Endometrium (tissue), 2 donors: ENCODE measurements around the gene FAN1.
A peak's percentile ranks its signal among the peaks of the same experiment; 100 is the strongest.

ENCODE experiments used
- FAIRE-seq: peaks from 2 replicates; lab custom pipeline; 2012; peaks lifted over from hg19 to GRCh38; lab: Jason Lieb, UNC
- donor health status: control.
- donor health status: control.

The FAN1 gene

DNA sequence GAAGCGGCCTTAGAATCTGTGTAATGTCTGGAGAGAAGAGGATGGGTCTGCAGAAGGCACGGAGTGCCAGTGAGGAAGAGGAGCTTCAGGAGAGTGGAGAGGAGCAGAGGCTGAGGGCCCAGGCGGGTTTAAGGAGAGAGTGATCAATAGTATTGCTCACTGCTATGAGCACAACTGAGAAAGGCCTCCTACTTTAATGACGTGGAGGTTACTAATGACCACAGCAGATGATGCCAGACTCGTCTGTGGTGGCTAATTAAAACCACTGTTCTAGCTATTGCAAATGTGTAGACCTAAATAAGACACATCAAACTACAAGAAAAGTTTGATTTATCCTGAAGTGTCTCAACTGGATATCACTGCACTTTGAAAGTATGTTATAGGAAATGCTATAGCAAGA lies 54.5 kb downstream of the FAN1 start:
- FAIRE-seq, result no peak

DNA sequence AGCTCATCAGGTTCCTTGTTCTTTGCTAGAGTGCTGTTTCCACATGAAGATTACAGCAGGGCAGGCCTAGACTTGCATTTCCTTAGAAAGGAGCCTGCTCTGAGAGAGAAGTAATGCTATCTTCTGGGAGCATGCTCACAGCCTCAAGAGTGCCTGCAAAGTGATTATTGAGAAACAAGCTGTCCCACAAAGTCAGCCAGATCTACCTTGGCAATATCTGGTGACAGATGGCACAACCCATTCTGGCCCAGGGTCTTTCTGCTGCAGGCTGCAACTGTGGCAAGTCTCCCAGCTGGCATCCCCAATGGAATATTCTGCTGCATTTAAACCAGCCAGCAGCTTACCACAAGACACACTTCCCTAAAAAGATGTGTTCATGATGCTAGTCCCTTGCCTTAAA lies 58.4 kb downstream of the FAN1 start:
- FAIRE-seq, result no peak

GRCh38 chr15:30962659-30963058 lies 58.9 kb downstream of the FAN1 start:
- FAIRE-seq, result no peak

DNA sequence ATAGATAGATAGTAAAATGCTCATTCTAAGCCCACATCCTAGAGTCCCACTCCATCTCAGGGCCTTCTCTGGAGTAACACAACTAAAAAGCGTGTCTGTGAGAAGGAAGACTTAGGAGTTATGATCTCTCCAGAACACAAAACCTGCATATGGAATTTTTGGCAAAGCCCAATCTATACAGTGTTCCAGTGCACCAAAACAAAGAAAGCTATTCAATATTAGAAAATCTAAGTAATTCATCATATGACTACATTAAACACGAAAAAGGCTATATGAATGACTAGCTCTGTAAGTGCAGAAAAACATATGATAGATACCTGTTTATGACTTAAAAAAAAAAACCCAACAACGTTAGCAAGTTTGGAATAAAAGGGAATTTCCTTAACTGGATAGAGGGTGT lies 60.0 kb downstream of the FAN1 start:
- no peak for FAIRE-seq

DNA sequence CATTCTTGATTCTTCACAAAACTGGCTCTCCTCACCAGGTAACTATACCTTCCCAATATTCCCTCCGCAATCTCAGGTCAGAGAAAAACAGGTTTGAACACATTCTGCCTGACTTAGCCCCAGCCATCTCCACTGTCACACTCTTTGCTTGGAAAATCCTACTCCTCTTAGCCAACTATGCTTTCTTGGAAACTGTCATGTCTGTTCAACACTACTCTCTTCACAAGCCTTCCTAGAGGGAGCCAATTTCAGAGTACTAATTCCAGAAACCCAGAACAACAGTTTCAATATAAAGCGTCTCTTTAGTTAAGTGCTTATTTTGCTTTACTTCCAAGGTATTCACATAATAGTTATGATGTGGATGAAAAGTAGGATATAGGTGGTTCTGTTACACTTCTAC lies 66.0 kb downstream of the FAN1 start:
- FAIRE-seq, result no peak

- FAIRE-seq, result no peak
Observed at GRCh38 chr15:30973379-30973778, 69.7 kb downstream of the FAN1 start.

- no peak for FAIRE-seq
Observed at GRCh38 chr15:30974112-30974511, 70.4 kb downstream of the FAN1 start.

- no peak for FAIRE-seq
Observed at GRCh38 chr15:30978328-30978727, 74.6 kb downstream of the FAN1 start.

- FAIRE-seq, result no peak
Observed at GRCh38 chr15:30979457-30979856, 75.7 kb downstream of the FAN1 start.

DNA sequence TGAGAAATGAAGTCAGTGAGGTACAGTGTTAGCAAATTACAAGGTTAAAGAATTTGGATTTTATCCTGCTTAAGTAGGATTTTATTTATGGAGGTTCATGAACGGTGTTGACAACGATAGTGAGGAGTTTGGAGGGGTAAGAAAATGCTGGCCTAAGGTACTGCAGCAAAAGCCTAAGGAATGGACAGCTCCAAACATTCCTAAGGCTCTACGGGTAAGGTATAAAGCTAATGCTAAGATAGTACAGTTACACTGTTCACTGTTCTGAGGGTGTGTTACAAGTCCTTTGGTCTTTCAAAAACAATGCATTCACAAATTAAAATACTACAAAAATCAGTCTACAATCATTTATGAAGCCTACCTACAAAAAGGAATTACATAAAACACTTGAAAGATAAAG lies 80.4 kb downstream of the FAN1 start:
- FAIRE-seq, result no peak

GRCh38 chr15:30984542-30984941 lies 80.8 kb downstream of the FAN1 start:
- no peak for FAIRE-seq

GRCh38 chr15:30985081-30985531 lies 81.4 kb downstream of the FAN1 start:
- FAIRE-seq, result no peak

- FAIRE-seq, result no peak
Observed at GRCh38 chr15:30990036-30990435, 86.3 kb downstream of the FAN1 start.

GRCh38 chr15:30990446-30991254 lies 86.9 kb downstream of the FAN1 start:
- peak; percentile 51 for FAIRE-seq

DNA sequence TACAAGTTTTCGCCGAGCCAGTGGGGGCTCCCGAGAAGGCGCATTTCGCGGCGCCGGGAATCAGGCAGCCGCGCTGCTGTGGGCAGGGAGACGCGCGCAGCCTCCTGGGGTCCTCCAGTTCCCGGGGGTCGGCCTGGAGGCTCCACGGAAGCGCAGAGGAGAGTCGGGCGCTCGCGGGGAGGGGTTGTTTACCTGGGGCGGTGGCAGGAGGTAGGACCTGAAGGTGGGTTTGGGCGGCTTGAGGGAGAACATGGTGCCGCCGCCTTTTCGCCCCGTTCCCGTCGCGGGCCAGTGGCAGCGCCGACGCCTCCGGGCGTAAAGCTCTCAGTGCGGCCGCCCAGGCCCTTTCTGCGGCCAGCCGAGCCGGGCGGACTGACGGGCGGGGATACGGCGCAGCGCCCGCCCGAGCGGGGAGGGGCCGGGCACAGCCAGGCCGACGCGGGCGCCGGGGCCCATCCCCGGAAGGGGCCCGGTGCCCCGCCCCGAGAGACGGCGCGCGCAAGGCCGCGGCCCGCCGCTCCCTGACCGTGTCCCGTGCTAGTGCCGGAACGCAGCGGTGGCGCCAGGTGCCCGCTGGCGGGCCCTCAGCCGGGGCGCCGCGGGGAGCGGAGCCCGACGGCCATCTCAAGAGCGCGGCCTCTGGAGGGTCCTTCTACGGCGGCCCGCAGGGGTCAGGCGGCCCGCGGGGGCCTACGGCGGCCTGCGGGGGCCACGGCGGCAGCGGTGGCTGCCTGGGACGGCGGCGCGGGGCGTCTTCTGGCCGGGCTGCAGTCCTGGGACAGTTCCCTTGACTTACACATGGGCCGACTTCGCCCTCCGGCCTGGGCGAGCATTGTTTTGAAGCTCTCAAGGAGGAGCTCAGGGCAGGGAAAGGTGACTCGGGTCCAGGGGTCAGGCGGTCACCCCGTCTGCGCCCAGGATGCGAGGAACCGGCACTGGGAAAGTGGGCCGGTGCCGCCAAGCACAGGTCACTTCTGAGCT lies 87.8 kb downstream of the FAN1 start, which contains the start of gene MTMR10:
Gene MTMR10 (minus strand): TSS at position 374 of the 981 bp plus-strand sequence. CDS start 122 bp downstream, at position 252.
- FAIRE-seq, result no peak

DNA sequence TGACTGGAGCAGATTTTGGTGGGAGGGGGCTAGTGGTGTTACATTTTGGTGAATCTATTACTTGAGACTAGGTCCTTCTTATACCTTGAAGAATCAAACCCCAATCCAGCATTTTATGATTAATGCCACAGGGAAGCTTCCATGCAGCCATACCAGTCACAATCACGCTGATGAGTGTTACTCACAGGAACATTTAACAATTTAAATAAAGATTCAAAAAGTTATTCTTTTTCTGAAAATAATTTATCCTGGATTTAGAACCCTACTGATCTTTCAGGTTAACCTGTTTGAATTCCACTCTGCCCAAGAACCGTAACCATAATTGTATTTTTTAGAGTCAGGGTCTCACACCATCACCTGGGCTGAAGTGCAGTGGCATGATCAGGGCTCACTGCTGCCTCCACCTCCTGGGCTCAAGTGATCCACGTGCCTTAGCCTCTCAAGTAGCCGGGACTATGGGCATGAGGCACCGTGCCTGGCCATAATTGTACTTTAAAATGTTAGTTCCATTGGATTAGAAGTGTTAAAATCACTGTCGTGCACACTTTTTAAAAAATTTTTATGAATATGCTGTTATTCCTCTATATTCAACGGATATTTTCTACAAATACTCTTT lies 88.6 kb downstream of the FAN1 start:
- no peak for FAIRE-seq
